SW480 (cell line): ENCODE results near the gene YPEL3.

Source experiments
- DNase-seq: peaks from one replicate; pipeline ENCODE4 v3.0.0-alpha.2; 2016; ENCODE audit warnings: low spot score

The YPEL3 gene

GRCh38 chr16:30090610-30091331 is 5.2 kb downstream of the YPEL3 start:
- DNase-seq = no peak

- DNase-seq = no peak
Observed at GRCh38 chr16:30088832-30089624, 7.0 kb downstream of the YPEL3 start.

- DNase-seq = no peak
Observed at GRCh38 chr16:30088237-30088831, 7.7 kb downstream of the YPEL3 start.

GRCh38 chr16:30087181-30087898 is 8.7 kb downstream of the YPEL3 start:
- no peak for DNase-seq

GRCh38 chr16:30086291-30087140 is 9.5 kb downstream of the YPEL3 start:
- no peak for DNase-seq

GRCh38 chr16:30085820-30086219 is 10.2 kb downstream of the YPEL3 start:
- DNase-seq = no peak

GRCh38 chr16:30085247-30085646 is 10.8 kb downstream of the YPEL3 start:
- no peak for DNase-seq

GRCh38 chr16:30084816-30085159 is 11.2 kb downstream of the YPEL3 start:
- no peak for DNase-seq

- no peak for DNase-seq
Observed at GRCh38 chr16:30084096-30084815, 11.8 kb downstream of the YPEL3 start.

GRCh38 chr16:30083216-30084055 is 12.6 kb downstream of the YPEL3 start:
- DNase-seq = no peak

- no peak for DNase-seq
Observed at GRCh38 chr16:30082545-30083090, 13.4 kb downstream of the YPEL3 start.

GRCh38 chr16:30079480-30079879 is 16.5 kb downstream of the YPEL3 start:
- DNase-seq = no peak

GRCh38 chr16:30078744-30079143 is 17.3 kb downstream of the YPEL3 start:
- no peak for DNase-seq

- no peak for DNase-seq
Observed at GRCh38 chr16:30077656-30078055, 18.4 kb downstream of the YPEL3 start.

GRCh38 chr16:30076276-30076791 is 19.7 kb downstream of the YPEL3 start:
- no peak for DNase-seq

GRCh38 chr16:30075503-30076275 is 20.3 kb downstream of the YPEL3 start, which contains the start of gene PPP4C:
Gene PPP4C, plus strand, starts transcription at chr16:30075994. Its CDS starts 384 bp downstream, at chr16:30076378.
- peak; percentile 88 for DNase-seq

GRCh38 chr16:30070490-30070889 is 25.5 kb downstream of the YPEL3 start:
- no peak for DNase-seq
